K562 (cell line): Measurements from ENCODE around the gene SYNCRIP. TPM values are rescaled to one million over a fixed set of nuclear protein-coding genes. Genes with fewer than 3 reads are reported as not detected.

Experiments used
- ATAC-seq: fragments of 200-7000 bp; cut with Tn5 transposase; 3 replicates; pipeline ENCODE4 v1.9.1; 2020; ENCODE audit warnings: moderate library complexity
- BruUV-seq: library from RNA; stranded (reverse); fragments of 400-500 nt; replicated peaks from 2 replicates; lab custom pipeline; 2021; lab: Mats Ljungman, UMichigan
- CTCF ChIA-PET: fragments of 300-600 bp; formaldehyde crosslinking; extraction: SDS; loops from one replicate; lab custom pipeline; 2021; ENCODE audit warnings: low intra/inter-chr PET ratio; lab: Yijun Ruan, JAX
- POLR2A ChIA-PET: fragments of 300-600, 350-650 bp; sonication (Branson Sonifier 250); formaldehyde crosslinking; extraction: SDS; loops from one replicate; lab custom pipeline; 2021; ENCODE audit warnings: antibody characterized with exemption, inconsistent platforms; lab: Yijun Ruan, JAX
- DNase-seq, 4 experiments: peaks; one replicate each; pipeline versions ENCODE4 v3.0.0 to v3.0.0-alpha.2; 2011 to 2018; ENCODE audit warnings: low spot score in 3 of 4, mixed read lengths in 3 of 4; ENCODE audit errors: extremely low read depth in 1 of 4
- FAIRE-seq: peaks from 2 replicates; lab custom pipeline; 2011; peaks lifted over from hg19 to GRCh38; lab: Jason Lieb, UNC
- H2AFZ ChIP-seq: 2 replicates; pipeline ENCODE4 v1.6.0; 2011; ENCODE audit warnings: low read depth, low read length, control low read depth, inconsistent platforms
- H3K27ac ChIP-seq: fragments of 200-600 bp; 3 replicates; pipeline ENCODE4 v1.8.0; 2011; ENCODE audit warnings: low read depth, mild to moderate bottlenecking, control low read depth, inconsistent platforms, low read length, moderate library complexity, mixed read lengths; ENCODE audit errors: extremely low read depth
- H3K27me3 ChIP-seq, 2 experiments: fragments of 300-600 bp in 1 of 2; 2 replicates in 1 of 2; 3 replicates in 1 of 2; pipeline versions ENCODE4 v1.6.0 to v1.8.0; 2011; ENCODE audit warnings: inconsistent platforms in 2 of 2, low read length in 2 of 2, mild to moderate bottlenecking in 1 of 2, mixed read lengths in 1 of 2, moderate library complexity in 1 of 2; ENCODE audit not compliant: control insufficient read depth in 2 of 2, insufficient read depth in 2 of 2
- H3K36me3 ChIP-seq: fragments of 300-600 bp; 3 replicates; pipeline ENCODE4 v1.8.0; 2011; ENCODE audit warnings: mild to moderate bottlenecking, low read length, inconsistent platforms; ENCODE audit not compliant: control insufficient read depth, insufficient read depth
- H3K4me1 ChIP-seq, 2 experiments: fragments of 200-600 bp in 1 of 2; replicated peaks in 1 of 2; 2 replicates in 1 of 2; 3 replicates in 1 of 2; pipeline versions ENCODE4 v1.5.1 to v1.8.0; 2011; ENCODE audit warnings: inconsistent platforms in 2 of 2, low read length in 2 of 2, mild to moderate bottlenecking in 1 of 2, mixed read lengths in 1 of 2, moderate library complexity in 1 of 2; ENCODE audit not compliant: control insufficient read depth in 2 of 2, insufficient read depth in 2 of 2
- H3K4me2 ChIP-seq: 2 replicates; pipeline ENCODE4 v1.6.1; 2011; ENCODE audit warnings: low read length, control low read depth, inconsistent platforms, mixed read lengths; ENCODE audit not compliant: insufficient read depth
- H3K4me3 ChIP-seq: fragments of 200-600 bp; sonication (generic), shearing (Covaris generic); 2 replicates; pipeline ENCODE4 v1.5.1; 2016; ENCODE audit warnings: control low read depth, inconsistent platforms
- H3K79me2 ChIP-seq: fragments of 200-600 bp; 3 replicates; pipeline ENCODE4 v1.8.0; 2011; ENCODE audit warnings: low read length, inconsistent platforms; ENCODE audit not compliant: control insufficient read depth, insufficient read depth
- H3K9ac ChIP-seq, 2 experiments: 2 replicates each; pipeline versions ENCODE4 v1.6.0 to v1.6.1; 2011; ENCODE audit warnings: low read depth in 2 of 2, low read length in 2 of 2, control low read depth in 1 of 2, inconsistent platforms in 1 of 2, mild to moderate bottlenecking in 1 of 2, mixed read lengths in 1 of 2; ENCODE audit not compliant: insufficient read depth in 1 of 2
- H3K9me1 ChIP-seq: one replicate; pipeline ENCODE4 v1.6.0; 2011; ENCODE audit warnings: inconsistent platforms, mild to moderate bottlenecking, low read length, moderate library complexity; ENCODE audit not compliant: control insufficient read depth, insufficient read depth
- H3K9me3 ChIP-seq: replicated peaks from 2 replicates; pipeline ENCODE4 v1.5.1; 2011; ENCODE audit warnings: low read depth, low read length, inconsistent platforms; ENCODE audit not compliant: control insufficient read depth, insufficient read depth
- H4K20me1 ChIP-seq: replicated peaks from 2 replicates; pipeline ENCODE4 v1.6.1; 2011; ENCODE audit warnings: low read length, inconsistent platforms, mixed read lengths; ENCODE audit not compliant: control insufficient read depth, insufficient read depth
- BRD9 ChIP-seq: fragments of 450-650 bp; IDR thresholded peaks from 2 replicates; pipeline ENCODE4 v1.6.1; 2018; ENCODE audit warnings: low read depth; ENCODE audit not compliant: partially characterized antibody
- DIDO1 ChIP-seq: fragments of 450-650 bp; IDR thresholded peaks from 2 replicates; pipeline ENCODE4 v1.6.1; 2016; ENCODE audit warnings: low read depth, missing biosample characterization, missing genetic modification characterization
- HBP1 ChIP-seq: fragments of 450-650 bp; formaldehyde crosslinking; IDR thresholded peaks from 2 replicates; pipeline ENCODE4 v1.4.0; 2022; ENCODE audit warnings: missing genetic modification characterization
- HDAC2 ChIP-seq: fragments of 450-650 bp; IDR thresholded peaks from 2 replicates; pipeline ENCODE4 v1.6.1; 2016; ENCODE audit warnings: mild to moderate bottlenecking
- ILK ChIP-seq: fragments of 450-650 bp; IDR thresholded peaks from 2 replicates; pipeline ENCODE4 v1.6.1; 2016; ENCODE audit warnings: missing genetic modification characterization, low read depth, mild to moderate bottlenecking, missing compliant biosample characterization, moderate library complexity, borderline replicate concordance
- PHB2 ChIP-seq: fragments of 450-650 bp; IDR thresholded peaks from 2 replicates; pipeline ENCODE4 v1.6.1; 2017; ENCODE audit warnings: low read depth
- POLR2AphosphoS5 ChIP-seq: IDR thresholded peaks from 2 replicates; pipeline ENCODE4 v1.6.1; 2011; ENCODE audit warnings: mild to moderate bottlenecking, low read depth, low read length, moderate library complexity; ENCODE audit not compliant: control insufficient read depth, insufficient read depth
- SIX5 ChIP-seq, 2 experiments: IDR thresholded peaks; 2 replicates each; pipeline ENCODE4 v1.6.1; 2011; ENCODE audit warnings: low read length in 2 of 2, borderline replicate concordance in 1 of 2, low read depth in 1 of 2, mild to moderate bottlenecking in 1 of 2, moderate library complexity in 1 of 2; ENCODE audit not compliant: insufficient read depth in 1 of 2
- TEAD2 ChIP-seq: fragments of 450-650 bp; IDR thresholded peaks from 2 replicates; pipeline ENCODE4 v1.6.1; 2016; ENCODE audit warnings: missing genetic modification characterization, control low read depth, missing compliant biosample characterization
- ZNF507 ChIP-seq: conservative IDR thresholded peaks from 2 replicates; pipeline ENCODE4 v1.6.1; 2017; ENCODE audit warnings: missing genetic modification characterization, missing compliant biosample characterization
- WGBS: fragments of 100-300 bp; shearing (Covaris generic); methylation state at CpG from one replicate; pipeline ENCODE4 v1.1.6; 2016; ENCODE audit warnings: low coverage, mixed read lengths; ENCODE audit not compliant: insufficient coverage; ENCODE audit errors: missing lambda C conversion rate; 5-methylcytosine and 5-hydroxymethylcytosine counted together
- in situ Hi-C: fragments of 300-500 bp; cut with MboI; formaldehyde crosslinking; loops from 4 replicates; pipeline ENCODE4 v1.15.0; 2018; ENCODE audit warnings: inconsistent platforms, mixed read lengths
- intact Hi-C: fragments of 100-400 bp; cut with micrococcal nuclease; formaldehyde crosslinking; loops from 2 replicates; pipeline ENCODE4 v1.14.2; 2022
- polyA plus RNA-seq, 8 experiments: library from polyadenylated mRNA; depleted of rRNA in 4 of 8; stranded (reverse) in 5 of 8; unstranded in 3 of 8; fragments of >200 nt; fragmentation: Nextera tagmentation in 2 of 8; fragmentation: Illumina TruSeq in 1 of 8; extraction: Ambion mirVana in 2 of 8; extraction: Trizol in 1 of 8; gene quantifications; 2 replicates each; pipeline versions ENCODE4 v1.2.1 to v1.2.3, GENCODE V29; 2011 to 2014; ENCODE audit warnings: inconsistent platforms in 1 of 8, missing spikeins in 1 of 8
- total RNA-seq, 7 experiments: library from RNA; depleted of rRNA in 6 of 7; stranded (reverse); fragments of >200 nt in 6 of 7; fragmentation: Illumina TruSeq in 2 of 7; extraction: Trizol in 2 of 7; gene quantifications; 2 replicates each; pipeline versions ENCODE4 v1.2.1 to v1.2.3, GENCODE V29; 2011 to 2021; ENCODE audit warnings: low replicate concordance in 1 of 7
- TF ChIP-seq, protein P1 (sequence below): IDR thresholded peaks from 2 replicates; pipeline ENCODE4 v1.6.1; 2011; ENCODE audit not compliant: insufficient read length; ENCODE audit errors: extremely low read depth
- TF ChIP-seq, protein P2 (sequence below): fragments of 150-350 bp; IDR thresholded peaks from 2 replicates; pipeline ENCODE4 v1.6.1; 2014; ENCODE audit warnings: low read depth, mild to moderate bottlenecking, low read length, borderline replicate concordance

The SYNCRIP gene
- total and polyA plus RNA-seq, 9 of the 15 experiments (the other 6 are each of a cell fraction or from before 2014, with no cell fraction given) = 46.5 to 295 (median 140) TPM

GRCh38 chr6:85579581-85579980 is 63.1 kb downstream of the SYNCRIP start:
- Histone ChIP-seq H4K20me1 (no peaks in the 10 kb centered on the region), H3K79me2 (peaks cover 87% of the 10 kb centered on the region), H3K4me3 (no peak overlapping the region), H3K9me3 (peaks cover 4% of the 10 kb centered on the region), H3K9me1 (no peaks in the 10 kb centered on the region), H3K4me1 (peaks cover 8 to 26% of the 10 kb centered on the region in 2 experiments), H3K27ac (peak overlapping the region; percentile 81; the same call in 1 of the 3 replicates), H3K36me3 (peaks cover 19% of the 10 kb centered on the region), H2AFZ (no peak overlapping the region), H3K9ac (no peak overlapping the region; a peak in 1 of 4 replicates), H3K27me3 (no peaks in the 10 kb centered on the region), H3K4me2 (no peak overlapping the region; the same call in 1 of the 2 replicates)
- ChIA-PET POLR2A (interaction anchor here (1.6 kb wide), 1 partner anchor 14 kb away, joined by 5 read pairs; the partner anchor contains the start of gene SNX14), CTCF (no interaction called here)
- intact Hi-C loops = no loop called here
- in situ Hi-C loops = no loop called here
- peak; percentile 44 for ATAC-seq
- no peak for DNase-seq
- WGBS = 75% methylated on average over 4 of the region's 4 CpGs
- BruUV-seq = no TSS peak
- no peak for FAIRE-seq
- no peak for TF ChIP-seq BRD9
- TF ChIP-seq, protein P1, sequence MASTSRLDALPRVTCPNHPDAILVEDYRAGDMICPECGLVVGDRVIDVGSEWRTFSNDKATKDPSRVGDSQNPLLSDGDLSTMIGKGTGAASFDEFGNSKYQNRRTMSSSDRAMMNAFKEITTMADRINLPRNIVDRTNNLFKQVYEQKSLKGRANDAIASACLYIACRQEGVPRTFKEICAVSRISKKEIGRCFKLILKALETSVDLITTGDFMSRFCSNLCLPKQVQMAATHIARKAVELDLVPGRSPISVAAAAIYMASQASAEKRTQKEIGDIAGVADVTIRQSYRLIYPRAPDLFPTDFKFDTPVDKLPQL = no peak
- TF ChIP-seq DIDO1 = no peak
- no peak for TF ChIP-seq PHB2
- TF ChIP-seq POLR2AphosphoS5 = no peak
- TF ChIP-seq, protein P2, sequence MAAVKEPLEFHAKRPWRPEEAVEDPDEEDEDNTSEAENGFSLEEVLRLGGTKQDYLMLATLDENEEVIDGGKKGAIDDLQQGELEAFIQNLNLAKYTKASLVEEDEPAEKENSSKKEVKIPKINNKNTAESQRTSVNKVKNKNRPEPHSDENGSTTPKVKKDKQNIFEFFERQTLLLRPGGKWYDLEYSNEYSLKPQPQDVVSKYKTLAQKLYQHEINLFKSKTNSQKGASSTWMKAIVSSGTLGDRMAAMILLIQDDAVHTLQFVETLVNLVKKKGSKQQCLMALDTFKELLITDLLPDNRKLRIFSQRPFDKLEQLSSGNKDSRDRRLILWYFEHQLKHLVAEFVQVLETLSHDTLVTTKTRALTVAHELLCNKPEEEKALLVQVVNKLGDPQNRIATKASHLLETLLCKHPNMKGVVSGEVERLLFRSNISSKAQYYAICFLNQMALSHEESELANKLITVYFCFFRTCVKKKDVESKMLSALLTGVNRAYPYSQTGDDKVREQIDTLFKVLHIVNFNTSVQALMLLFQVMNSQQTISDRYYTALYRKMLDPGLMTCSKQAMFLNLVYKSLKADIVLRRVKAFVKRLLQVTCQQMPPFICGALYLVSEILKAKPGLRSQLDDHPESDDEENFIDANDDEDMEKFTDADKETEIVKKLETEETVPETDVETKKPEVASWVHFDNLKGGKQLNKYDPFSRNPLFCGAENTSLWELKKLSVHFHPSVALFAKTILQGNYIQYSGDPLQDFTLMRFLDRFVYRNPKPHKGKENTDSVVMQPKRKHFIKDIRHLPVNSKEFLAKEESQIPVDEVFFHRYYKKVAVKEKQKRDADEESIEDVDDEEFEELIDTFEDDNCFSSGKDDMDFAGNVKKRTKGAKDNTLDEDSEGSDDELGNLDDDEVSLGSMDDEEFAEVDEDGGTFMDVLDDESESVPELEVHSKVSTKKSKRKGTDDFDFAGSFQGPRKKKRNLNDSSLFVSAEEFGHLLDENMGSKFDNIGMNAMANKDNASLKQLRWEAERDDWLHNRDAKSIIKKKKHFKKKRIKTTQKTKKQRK = no peak
- no peak for TF ChIP-seq ILK (tag)
- no peak for TF ChIP-seq HBP1 (CRISPR knock-in tag)
- TF ChIP-seq HDAC2 = no peak
- no peak for TF ChIP-seq SIX5 (IDR thresholded peaks at IDR 0.05; ENCODE audit: borderline replicate concordance in 1 of 2, insufficient read depth in 1 of 2, low read depth in 1 of 2, low read length in 2 of 2)
- no peak for TF ChIP-seq ZNF507
- no peak for TF ChIP-seq TEAD2 (tag)
